ENCODE measurements around the gene SIM2.

Gene SIM2

GRCh38 chr21:36773117-36773516 lies 74.2 kb downstream of the SIM2 start:
- ChIA-PET POLR2A (no interaction called here), CTCF (interaction anchor here (0.6 kb wide), 1 partner anchor 424 kb away, joined by 8 read pairs; no protein-coding TSS in a partner anchor)
- TF ChIP-seq FOXK2 (IDR thresholded peaks at IDR 0.05) = no peak
- no peak for TF ChIP-seq SUZ12 (IDR thresholded peaks at IDR 0.05)
- TF ChIP-seq FOXM1 (IDR thresholded peaks at IDR 0.05; ENCODE audit: borderline replicate concordance) = no peak
- TF ChIP-seq ZNF384 (IDR thresholded peaks at IDR 0.05) = no peak
- no peak for TF ChIP-seq BHLHE40 (IDR thresholded peaks at IDR 0.05; ENCODE audit: borderline replicate concordance)
- TF ChIP-seq LEF1 (IDR thresholded peaks at IDR 0.05; ENCODE audit: borderline replicate concordance) = no peak
- no peak for TF ChIP-seq L3MBTL2 (conservative IDR thresholded peaks at IDR 0.05)
- no peak for TF ChIP-seq SP1 (IDR thresholded peaks at IDR 0.05)
- TF ChIP-seq FOXA1 (IDR thresholded peaks at IDR 0.05) = no peak
- TF ChIP-seq NFRKB (IDR thresholded peaks at IDR 0.05) = no peak
- no peak for TF ChIP-seq ARNT (IDR thresholded peaks at IDR 0.05)
- TF ChIP-seq CTBP1 (IDR thresholded peaks at IDR 0.05; ENCODE audit: borderline replicate concordance) = no peak
- TF ChIP-seq PKNOX1 (IDR thresholded peaks at IDR 0.05) = no peak
- no peak for DNase-seq (ENCODE audit: extremely low spot score)

GRCh38 chr21:36773995-36774394 lies 75.1 kb downstream of the SIM2 start:
- TF ChIP-seq SP1 (IDR thresholded peaks at IDR 0.05) (no peak), NFRKB (IDR thresholded peaks at IDR 0.05) (no peak), L3MBTL2 (conservative IDR thresholded peaks at IDR 0.05) (no peak), HDGF (IDR thresholded peaks at IDR 0.05; ENCODE audit: borderline replicate concordance) (no peak), LEF1 (IDR thresholded peaks at IDR 0.05; ENCODE audit: borderline replicate concordance) (no peak), ARNT (IDR thresholded peaks at IDR 0.05) (no peak), TARDBP (IDR thresholded peaks at IDR 0.05) (no peak), FOXA1 (IDR thresholded peaks at IDR 0.05) (no peak)
- ChIA-PET POLR2A (no interaction called here), CTCF (interaction anchor here (0.8 kb wide), 1 partner anchor 143 kb away, joined by 3 read pairs; no protein-coding TSS in a partner anchor)
- DNase-seq (ENCODE audit: extremely low spot score) = no peak

- POLR2A ChIA-PET = no interaction called here
- DNase-seq (ENCODE audit: extremely low spot score) = no peak
- CTCF ChIA-PET = no interaction called here
- TF ChIP-seq NFRKB (IDR thresholded peaks at IDR 0.05) (no peak), SUZ12 (IDR thresholded peaks at IDR 0.05) (no peak), ZNF384 (IDR thresholded peaks at IDR 0.05) (no peak)
These were observed 78.2 kb downstream of the SIM2 start for GRCh38 chr21:36776981-36777617.

GRCh38 chr21:36780861-36781260 lies 81.9 kb downstream of the SIM2 start:
- CTCF ChIA-PET = interaction anchor here (0.5 kb wide), 1 partner anchor 1301 kb away, joined by 5 read pairs; no protein-coding TSS in a partner anchor
- no peak for DNase-seq (ENCODE audit: extremely low spot score)
- POLR2A ChIA-PET = no interaction called here
- TF ChIP-seq TARDBP (IDR thresholded peaks at IDR 0.05) (no peak), HDGF (IDR thresholded peaks at IDR 0.05; ENCODE audit: borderline replicate concordance) (no peak), CTBP1 (IDR thresholded peaks at IDR 0.05; ENCODE audit: borderline replicate concordance) (no peak), SUZ12 (IDR thresholded peaks at IDR 0.05) (no peak), ARNT (IDR thresholded peaks at IDR 0.05) (no peak), SP1 (IDR thresholded peaks at IDR 0.05) (no peak), PKNOX1 (IDR thresholded peaks at IDR 0.05) (no peak), BHLHE40 (IDR thresholded peaks at IDR 0.05; ENCODE audit: borderline replicate concordance) (no peak), ZNF384 (IDR thresholded peaks at IDR 0.05) (no peak), FOXA1 (IDR thresholded peaks at IDR 0.05) (no peak), LEF1 (IDR thresholded peaks at IDR 0.05; ENCODE audit: borderline replicate concordance) (no peak), L3MBTL2 (conservative IDR thresholded peaks at IDR 0.05) (no peak), FOXM1 (IDR thresholded peaks at IDR 0.05; ENCODE audit: borderline replicate concordance) (no peak), FOXK2 (IDR thresholded peaks at IDR 0.05) (no peak), NFRKB (IDR thresholded peaks at IDR 0.05) (no peak)

- POLR2A ChIA-PET = interaction anchor here (1.2 kb wide), 1 partner anchor 15 kb away, joined by 3 read pairs; no protein-coding TSS in a partner anchor
- CTCF ChIA-PET = no interaction called here
- TF ChIP-seq SUZ12 (IDR thresholded peaks at IDR 0.05) (no peak), SP1 (IDR thresholded peaks at IDR 0.05) (no peak), ARNT (IDR thresholded peaks at IDR 0.05) (no peak), NFRKB (IDR thresholded peaks at IDR 0.05) (no peak), FOXA1 (IDR thresholded peaks at IDR 0.05) (no peak), PKNOX1 (IDR thresholded peaks at IDR 0.05) (no peak), FOXK2 (IDR thresholded peaks at IDR 0.05) (no peak), ELF4 (IDR thresholded peaks at IDR 0.05) (no peak), HDGF (IDR thresholded peaks at IDR 0.05; ENCODE audit: borderline replicate concordance) (no peak), BHLHE40 (IDR thresholded peaks at IDR 0.05; ENCODE audit: borderline replicate concordance) (no peak), FOXM1 (IDR thresholded peaks at IDR 0.05; ENCODE audit: borderline replicate concordance) (no peak), LEF1 (IDR thresholded peaks at IDR 0.05; ENCODE audit: borderline replicate concordance) (no peak), L3MBTL2 (conservative IDR thresholded peaks at IDR 0.05) (no peak), ZNF384 (IDR thresholded peaks at IDR 0.05) (no peak), CTBP1 (IDR thresholded peaks at IDR 0.05; ENCODE audit: borderline replicate concordance) (no peak), TARDBP (IDR thresholded peaks at IDR 0.05) (no peak)
- no peak for DNase-seq (ENCODE audit: extremely low spot score)
These were observed 84.9 kb downstream of the SIM2 start for GRCh38 chr21:36783612-36784374.

Data from HEK293T (cell line).